ENCODE results near the gene PI4K2A.

DNA sequence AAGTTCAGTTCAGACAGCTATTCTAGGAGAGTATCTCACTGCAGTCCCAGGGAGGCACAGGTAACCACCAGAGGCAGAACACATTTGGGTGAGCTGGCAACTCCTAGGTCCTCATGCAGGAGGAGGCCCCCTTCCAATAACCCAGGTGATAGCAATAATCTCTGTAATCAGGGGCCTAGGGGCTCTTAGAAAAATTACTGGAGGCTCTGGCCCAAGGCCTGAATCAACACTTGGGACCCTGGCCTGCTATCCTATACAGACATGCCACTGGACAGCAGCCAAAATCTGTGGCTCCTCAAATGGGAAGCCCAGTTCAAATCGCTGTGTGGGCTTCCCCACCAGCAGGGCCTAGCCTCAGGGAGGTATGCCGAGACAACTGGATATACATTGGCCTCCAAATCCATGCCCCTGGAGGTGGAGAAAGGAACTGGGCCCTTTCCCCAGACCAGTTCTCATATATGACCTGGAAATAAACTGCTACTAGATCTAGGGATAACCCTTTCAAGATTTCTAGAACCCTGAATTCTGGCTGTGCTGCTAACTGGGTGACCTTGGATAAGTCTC, 45.0 kb downstream of the PI4K2A start:
- no peak for TF ChIP-seq ZNF544 (tag by site-specific recombination; IDR thresholded peaks at IDR 0.05)
- TF ChIP-seq ZNF2 (tag by site-specific recombination; IDR thresholded peaks at IDR 0.05) = no peak
- TF ChIP-seq CTCF (tag by site-specific recombination; IDR thresholded peaks at IDR 0.05) = peak; percentile 65
- TF ChIP-seq ZNF704 (tag by site-specific recombination; IDR thresholded peaks at IDR 0.05) = no peak
- no peak for TF ChIP-seq REST (tag by site-specific recombination; IDR thresholded peaks at IDR 0.05)
- peak; percentile 59 for TF ChIP-seq ZBTB17 (tag by site-specific recombination; IDR thresholded peaks at IDR 0.05)
- no peak for TF ChIP-seq ZBTB7A (tag by site-specific recombination; IDR thresholded peaks at IDR 0.05; ENCODE audit: low read depth)
- no peak for TF ChIP-seq TCF7L2 (IDR thresholded peaks at IDR 0.05; ENCODE audit: borderline replicate concordance, low read depth, low read length)
- TF ChIP-seq SCRT1 (tag by site-specific recombination; IDR thresholded peaks at IDR 0.05; ENCODE audit: borderline replicate concordance) = no peak
- peak; percentile 56; the same call in 1 of the 2 replicates for TF ChIP-seq MZF1 (tag by site-specific recombination; IDR thresholded peaks at IDR 0.05; ENCODE audit: borderline replicate concordance)
- no peak for TF ChIP-seq SETDB1 (IDR thresholded peaks at IDR 0.05; ENCODE audit: insufficient read length, low read length)
- no peak for TF ChIP-seq ATF2 (tag by site-specific recombination; IDR thresholded peaks at IDR 0.05; ENCODE audit: low read depth)
- no peak for TF ChIP-seq ZNF660 (tag by site-specific recombination; IDR thresholded peaks at IDR 0.05)
